Type B pancreatic cell (in vitro differentiated cells): Measurements from ENCODE around the gene VAV1. TPM values are rescaled to one million over a fixed set of nuclear protein-coding genes. Genes with fewer than 3 reads are reported as not detected.

Experiments
- DNase-seq: peaks from one replicate; pipeline ENCODE4 v3.0.0; 2021; ENCODE audit warnings: mixed read lengths; ENCODE audit not compliant: unreplicated experiment; ENCODE audit errors: extremely low spot score
- H3K27ac Mint-ChIP-seq: 2 replicates; pipeline ENCODE4 v1.8.0; 2021; ENCODE audit warnings: mild to moderate bottlenecking, mixed read lengths
- H3K27me3 Mint-ChIP-seq: 2 replicates; pipeline ENCODE4 v1.8.0; 2021; ENCODE audit warnings: mixed read lengths
- H3K36me3 Mint-ChIP-seq: 2 replicates; pipeline ENCODE4 v1.8.0; 2021; ENCODE audit warnings: mixed read lengths
- H3K4me1 Mint-ChIP-seq: one replicate; pipeline ENCODE4 v1.8.0; 2021; ENCODE audit warnings: mixed read lengths; ENCODE audit not compliant: unreplicated experiment
- H3K4me3 Mint-ChIP-seq: 2 replicates; pipeline ENCODE4 v1.8.0; 2021; ENCODE audit warnings: mild to moderate bottlenecking, mixed read lengths
- H3K9me3 Mint-ChIP-seq: 2 replicates; pipeline ENCODE4 v1.8.0; 2021; ENCODE audit warnings: mixed read lengths
- total RNA-seq: library from RNA; stranded (reverse); gene quantifications from 2 replicates; pipeline ENCODE4 v1.2.1, GENCODE V29; 2021; ENCODE audit warnings: low replicate concordance
- TF ChIP-seq, protein P1 (sequence below): fragments of 200-600 bp; sonication (generic); conservative IDR thresholded peaks from 2 replicates; pipeline ENCODE4 v1.5.0; 2021; ENCODE audit warnings: antibody characterized with exemption, mild to moderate bottlenecking

VAV1 gene
- total RNA-seq, 1 donor from 2014 or later: not detected

DNA sequence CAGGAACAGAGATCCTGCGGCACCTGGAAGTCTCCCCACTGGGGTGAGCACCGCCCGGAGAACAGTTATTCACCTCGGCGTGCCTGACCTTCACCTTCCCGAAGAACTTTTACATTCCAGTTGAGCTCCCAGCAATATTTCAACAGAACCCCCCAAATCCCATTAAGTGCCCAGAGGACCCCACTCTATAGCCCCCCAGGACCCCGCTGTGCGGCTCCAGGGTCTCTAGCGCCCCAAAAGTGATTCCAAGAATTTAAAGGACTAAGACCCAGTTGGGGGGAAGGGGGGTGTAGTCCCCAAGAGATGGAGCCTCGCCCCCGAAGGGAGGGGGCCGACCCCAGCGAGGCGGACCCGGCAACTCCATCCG, 35.6 kb upstream of the VAV1 start:
- H3K9me3 Mint-ChIP-seq: no peaks in the 10 kb centered on the region
- peak overlapping the region; percentile 93 for H3K27ac Mint-ChIP-seq
- no peaks in the 10 kb centered on the region for H3K27me3 Mint-ChIP-seq
- H3K36me3 Mint-ChIP-seq: no peaks in the 10 kb centered on the region
- peak overlapping the region; percentile 96 for H3K4me3 Mint-ChIP-seq
- TF ChIP-seq, protein P1, sequence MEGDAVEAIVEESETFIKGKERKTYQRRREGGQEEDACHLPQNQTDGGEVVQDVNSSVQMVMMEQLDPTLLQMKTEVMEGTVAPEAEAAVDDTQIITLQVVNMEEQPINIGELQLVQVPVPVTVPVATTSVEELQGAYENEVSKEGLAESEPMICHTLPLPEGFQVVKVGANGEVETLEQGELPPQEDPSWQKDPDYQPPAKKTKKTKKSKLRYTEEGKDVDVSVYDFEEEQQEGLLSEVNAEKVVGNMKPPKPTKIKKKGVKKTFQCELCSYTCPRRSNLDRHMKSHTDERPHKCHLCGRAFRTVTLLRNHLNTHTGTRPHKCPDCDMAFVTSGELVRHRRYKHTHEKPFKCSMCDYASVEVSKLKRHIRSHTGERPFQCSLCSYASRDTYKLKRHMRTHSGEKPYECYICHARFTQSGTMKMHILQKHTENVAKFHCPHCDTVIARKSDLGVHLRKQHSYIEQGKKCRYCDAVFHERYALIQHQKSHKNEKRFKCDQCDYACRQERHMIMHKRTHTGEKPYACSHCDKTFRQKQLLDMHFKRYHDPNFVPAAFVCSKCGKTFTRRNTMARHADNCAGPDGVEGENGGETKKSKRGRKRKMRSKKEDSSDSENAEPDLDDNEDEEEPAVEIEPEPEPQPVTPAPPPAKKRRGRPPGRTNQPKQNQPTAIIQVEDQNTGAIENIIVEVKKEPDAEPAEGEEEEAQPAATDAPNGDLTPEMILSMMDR: peak; percentile 11
- DNase-seq: no peak
- peaks cover 27% of the 10 kb centered on the region for H3K4me1 Mint-ChIP-seq

DNA sequence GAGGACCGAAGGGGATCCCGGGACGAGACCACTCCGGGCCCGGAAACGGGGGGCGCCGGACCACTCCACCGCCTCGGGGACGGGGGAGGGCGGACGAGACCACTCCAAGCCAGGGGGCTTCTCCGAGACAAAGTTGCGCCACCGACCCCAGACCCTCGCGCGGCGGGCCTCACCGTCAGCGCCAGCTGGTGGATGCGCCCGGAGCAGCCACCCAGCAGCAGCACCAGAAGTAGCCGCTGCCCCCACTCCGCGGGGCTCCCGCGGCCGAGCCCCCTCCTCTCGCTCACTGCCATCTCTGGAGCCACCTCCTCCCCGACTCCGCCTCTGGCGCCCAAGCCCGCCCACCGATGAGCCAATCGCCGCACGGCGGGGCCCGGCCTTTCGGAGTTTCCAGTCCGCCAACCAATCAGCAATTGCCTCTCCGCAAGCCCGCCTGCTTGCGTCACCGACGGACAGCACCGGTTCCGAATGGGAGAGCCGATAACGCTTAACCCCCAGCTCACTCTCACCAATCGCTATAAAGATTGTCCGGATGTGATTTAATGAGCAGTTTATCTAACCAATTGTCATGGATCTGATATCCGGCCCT, 35.1 kb upstream of the VAV1 start, which contains the start of gene GPR108:
Gene GPR108, minus strand, starts transcription at position 297 of the 589 bp plus-strand sequence. Its CDS starts 4 bp downstream, at position 293.
- Mint-ChIP-seq H3K9me3 (no peaks in the 10 kb centered on the region), H3K4me3 (peak within 1 kb of the TSS; percentile 96), H3K27ac (peak within 1 kb of the TSS; percentile 93), H3K27me3 (no peaks in the 10 kb centered on the region), H3K36me3 (no peaks in the 10 kb centered on the region), H3K4me1 (peaks cover 27% of the 10 kb centered on the region)
- peak; percentile 100 for DNase-seq
- TF ChIP-seq, protein P1: no peak

DNA sequence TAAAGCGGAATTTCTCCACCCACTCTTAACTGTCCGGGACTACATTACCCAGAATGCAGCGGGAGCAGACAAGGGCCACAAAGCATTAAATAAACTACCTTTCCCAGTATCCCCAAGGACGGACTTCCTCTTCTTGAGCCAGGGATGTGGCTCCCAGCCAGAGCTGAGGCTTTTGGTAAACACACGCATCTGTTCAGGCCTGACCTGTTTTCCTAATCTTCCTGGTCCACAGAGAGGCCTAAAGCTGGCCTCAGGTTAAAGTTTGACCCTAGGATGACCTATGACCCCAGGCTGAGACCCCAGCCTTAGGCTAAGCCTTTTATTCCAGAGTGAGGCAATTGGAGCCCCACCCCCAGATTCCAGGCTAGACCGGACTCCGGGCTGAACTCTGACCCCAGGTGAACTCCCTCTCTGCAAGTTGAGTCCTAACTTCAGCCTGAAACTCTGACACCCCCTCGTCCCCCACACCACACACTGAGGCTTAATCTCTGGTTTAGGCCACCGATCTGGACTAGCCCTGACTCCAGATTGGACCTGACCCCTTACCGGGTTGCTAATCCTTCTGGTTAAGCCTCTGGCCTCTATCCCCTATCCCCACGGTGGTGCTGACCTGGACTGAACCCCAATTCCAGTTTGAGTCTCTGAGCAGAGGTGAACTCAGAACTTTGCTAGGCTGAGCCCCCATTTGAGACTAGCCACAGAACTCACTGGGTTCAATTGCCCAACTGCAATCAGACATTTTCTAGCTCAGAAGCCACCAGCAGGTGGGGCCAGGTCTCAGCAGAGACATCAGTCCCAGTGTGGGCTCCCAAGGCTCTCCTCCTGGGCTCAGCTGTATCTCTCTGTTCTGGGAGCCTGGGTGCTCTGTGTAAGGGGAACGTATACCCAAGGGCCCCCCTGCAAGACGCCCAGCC, 34.4 kb upstream of the VAV1 start:
- no peaks in the 10 kb centered on the region for H3K36me3 Mint-ChIP-seq
- H3K27ac Mint-ChIP-seq: peak overlapping the region; percentile 93
- TF ChIP-seq, protein P1: peak; percentile 69
- H3K27me3 Mint-ChIP-seq: no peaks in the 10 kb centered on the region
- peak overlapping the region; percentile 96 for H3K4me3 Mint-ChIP-seq
- no peak for DNase-seq
- H3K9me3 Mint-ChIP-seq: no peaks in the 10 kb centered on the region
- peaks cover 32% of the 10 kb centered on the region for H3K4me1 Mint-ChIP-seq

DNA sequence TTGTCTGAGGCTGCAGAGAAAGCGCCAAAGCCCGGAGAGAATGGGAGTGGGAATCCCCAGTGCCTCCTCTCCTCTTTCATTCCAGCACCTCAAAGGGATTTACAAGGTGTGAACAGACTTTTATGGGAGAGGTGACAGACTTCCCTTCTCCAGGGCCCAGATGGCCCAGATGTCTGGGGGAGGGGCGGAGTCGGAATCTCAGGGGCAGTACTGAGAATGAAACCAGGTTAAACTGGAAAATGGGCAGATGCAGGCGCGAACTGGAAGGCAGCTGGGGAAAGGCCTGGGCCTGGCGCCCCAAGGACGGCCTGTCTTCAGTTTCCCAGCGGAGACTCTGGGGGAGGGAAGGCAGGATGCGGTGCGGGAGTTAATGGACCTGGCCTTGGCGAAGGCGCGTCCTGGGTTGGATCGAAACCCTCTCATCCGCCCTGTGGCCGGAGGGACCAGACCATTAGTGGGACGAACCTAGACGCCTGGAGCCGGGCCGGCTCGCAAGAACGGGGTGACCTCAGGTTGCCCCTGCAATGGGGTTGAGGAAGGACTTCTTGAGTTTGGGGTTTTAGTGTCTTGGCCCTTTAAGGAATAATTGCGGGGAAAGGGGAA, 33.6 kb upstream of the VAV1 start:
- Mint-ChIP-seq H3K27ac (peak overlapping the region; percentile 93), H3K4me3 (peak overlapping the region; percentile 96), H3K36me3 (peaks cover 3% of the 10 kb centered on the region), H3K4me1 (peaks cover 37% of the 10 kb centered on the region), H3K27me3 (no peaks in the 10 kb centered on the region), H3K9me3 (no peaks in the 10 kb centered on the region)
- DNase-seq: no peak
- TF ChIP-seq, protein P1: peak; percentile 9

DNA sequence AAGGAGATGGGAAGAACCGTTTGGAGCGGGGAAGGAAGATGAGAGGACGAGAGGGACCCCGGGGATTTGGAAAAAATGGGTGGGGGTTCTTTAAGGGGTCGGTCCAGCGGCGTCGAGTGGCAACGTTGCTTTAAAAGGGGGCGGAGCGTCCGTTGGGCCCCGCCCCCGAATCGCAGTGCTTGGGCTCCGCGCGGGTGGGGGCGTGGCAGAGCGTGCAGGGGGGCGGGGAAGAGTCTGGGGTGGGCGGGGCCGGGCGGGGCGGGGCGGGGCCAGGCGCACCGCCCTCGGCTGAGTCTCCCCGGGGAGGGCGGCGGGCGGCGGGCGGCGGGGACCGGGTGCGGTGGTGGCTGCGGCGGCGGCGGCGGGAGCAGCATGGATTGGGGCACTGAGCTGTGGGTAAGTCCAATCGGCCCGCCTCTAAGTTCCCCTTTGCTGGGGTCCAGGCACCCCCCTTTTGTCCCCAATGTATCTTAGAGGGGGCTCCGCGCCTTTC, 33.1 kb upstream of the VAV1 start, which contains the start of gene TRIP10:
Gene TRIP10, plus strand, starts transcription at position 291 of the 493 bp plus-strand sequence. Its CDS starts 82 bp downstream, at position 373.
- peak within 1 kb of the TSS; percentile 93 for H3K27ac Mint-ChIP-seq
- H3K27me3 Mint-ChIP-seq: no peaks in the 10 kb centered on the region
- H3K4me1 Mint-ChIP-seq: peaks cover 42% of the 10 kb centered on the region
- H3K36me3 Mint-ChIP-seq: peaks cover 9% of the 10 kb centered on the region
- H3K9me3 Mint-ChIP-seq: no peaks in the 10 kb centered on the region
- TF ChIP-seq, protein P1: no peak
- peak within 1 kb of the TSS; percentile 96 for H3K4me3 Mint-ChIP-seq
- no peak for DNase-seq
